Measurements from ENCODE around the gene MED13L.

Gene MED13L

GRCh38 chr12:116078396-116078795 lies 199.1 kb downstream of the MED13L start:
- DNase-seq: no peak

GRCh38 chr12:116077431-116077830 lies 200.1 kb downstream of the MED13L start:
- DNase-seq: no peak

GRCh38 chr12:116076399-116076798 lies 201.1 kb downstream of the MED13L start:
- no peak for DNase-seq

DNA sequence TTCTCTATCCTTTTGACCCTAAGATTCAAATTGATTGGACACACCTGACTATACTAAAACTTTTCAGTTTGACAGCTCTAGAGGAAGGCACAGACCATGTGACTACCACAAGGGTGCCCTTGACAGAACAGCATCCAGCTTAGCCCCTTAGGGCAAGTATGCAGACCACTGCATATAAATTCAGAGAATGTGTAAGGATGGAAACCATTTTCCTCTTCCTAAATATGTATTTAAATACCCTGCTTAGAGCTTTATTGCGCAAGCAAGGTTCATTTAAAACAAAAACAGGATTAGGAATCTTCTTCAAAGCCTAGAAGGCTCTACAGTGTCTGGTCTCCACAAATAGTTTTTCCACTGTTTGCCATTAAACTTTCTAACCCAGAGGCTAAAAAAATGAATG lies 202.8 kb downstream of the MED13L start:
- no peak for DNase-seq

GRCh38 chr12:116071555-116072230 lies 205.8 kb downstream of the MED13L start:
- DNase-seq: no peak

DNA sequence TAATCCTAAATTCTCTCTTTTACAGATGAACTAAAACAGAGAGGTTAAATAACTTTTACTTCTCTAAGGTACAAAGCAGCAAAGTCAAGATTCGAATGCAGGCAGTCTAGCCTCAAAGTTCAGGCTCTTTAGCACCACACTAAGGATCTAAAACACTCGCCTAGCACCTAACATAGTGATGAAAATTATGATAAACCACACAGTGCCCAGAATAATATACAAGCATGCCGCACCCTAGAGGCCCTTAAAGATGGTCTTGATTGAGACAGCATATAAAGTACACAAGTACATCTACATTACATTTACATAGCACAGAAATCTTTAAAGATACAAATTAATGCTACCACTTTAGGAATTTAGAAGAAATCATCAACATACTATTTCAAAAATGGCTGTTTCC lies 207.0 kb downstream of the MED13L start:
- DNase-seq: no peak

DNA sequence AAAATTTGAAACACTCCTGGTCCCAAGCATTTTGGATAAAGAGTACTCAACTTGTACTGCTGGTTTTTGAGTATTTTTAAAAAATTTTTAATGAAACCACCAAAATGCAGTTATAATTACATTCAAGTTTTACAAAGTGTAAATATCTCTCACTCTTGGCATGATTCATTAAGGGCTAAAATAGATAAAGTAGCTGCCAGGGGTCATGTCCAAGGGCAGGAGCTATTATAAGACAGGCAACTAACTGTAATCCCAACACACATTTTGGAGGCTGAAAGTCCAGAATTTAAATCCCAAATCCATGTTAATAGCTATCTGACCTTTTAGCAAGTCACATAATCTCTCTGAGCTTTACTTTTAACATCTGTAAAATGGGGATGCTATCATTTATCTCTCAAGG lies 207.6 kb downstream of the MED13L start:
- no peak for DNase-seq

GRCh38 chr12:116068853-116069252 lies 208.6 kb downstream of the MED13L start:
- no peak for DNase-seq

DNA sequence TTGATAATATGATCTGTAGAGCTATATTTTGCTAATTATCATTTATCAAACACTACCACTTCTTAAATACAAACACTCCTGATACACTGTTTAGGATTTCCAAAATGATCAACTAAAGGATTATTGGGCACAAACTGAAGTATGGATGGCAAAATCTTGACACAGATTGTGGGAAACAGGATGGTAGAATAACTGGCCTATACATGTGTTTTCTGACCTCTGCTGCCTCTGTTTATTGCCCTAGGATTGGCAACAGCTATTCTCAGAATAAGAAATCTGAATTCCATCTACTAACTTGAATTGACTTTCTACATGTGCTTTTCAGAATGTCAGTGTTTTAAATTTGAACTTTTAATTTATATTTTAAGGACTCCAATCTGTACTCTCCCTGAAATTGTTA lies 209.1 kb downstream of the MED13L start:
- no peak for DNase-seq

GRCh38 chr12:116067892-116068291 lies 209.6 kb downstream of the MED13L start:
- no peak for DNase-seq

DNA sequence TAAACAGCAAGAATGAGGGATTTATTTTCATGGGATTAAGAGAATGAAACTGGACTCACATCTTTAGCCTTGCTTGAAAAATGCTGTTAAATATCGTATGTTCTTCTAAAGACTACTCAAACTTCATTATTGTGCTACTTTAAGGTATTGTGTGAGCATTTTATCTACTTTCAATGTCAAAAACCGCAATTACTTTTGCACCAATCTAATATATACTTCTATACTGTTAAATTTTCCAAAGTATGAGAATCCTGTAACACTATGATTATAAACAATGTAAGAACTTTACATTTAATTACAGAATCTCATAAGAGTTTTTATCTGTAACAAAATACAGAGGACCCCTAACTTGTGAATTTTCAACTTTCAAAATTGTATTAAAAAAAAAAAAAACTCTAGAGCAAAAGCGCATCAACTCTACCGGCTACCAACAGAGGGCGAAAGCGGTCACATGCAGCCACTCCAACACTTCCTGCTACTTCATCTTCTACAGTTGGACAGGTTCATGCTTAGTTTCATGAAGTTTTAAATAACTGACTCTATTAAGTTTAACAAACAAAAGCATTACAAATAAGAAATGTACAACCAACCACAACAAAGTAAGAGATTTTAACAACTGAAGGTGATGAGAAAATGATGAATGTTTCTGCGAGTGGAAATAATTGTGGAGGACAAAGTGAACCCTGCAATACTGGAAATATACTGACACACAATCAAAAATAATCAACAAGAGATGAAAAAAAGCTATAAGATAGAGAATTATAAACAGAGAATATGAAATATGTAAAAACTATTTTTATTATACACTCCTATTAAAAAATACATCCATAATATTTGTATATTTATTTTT lies 210.9 kb downstream of the MED13L start:
- DNase-seq: peak; percentile 37

- no peak for DNase-seq
Measured at GRCh38 chr12:116065606-116066005, 211.9 kb downstream of the MED13L start.

DNA sequence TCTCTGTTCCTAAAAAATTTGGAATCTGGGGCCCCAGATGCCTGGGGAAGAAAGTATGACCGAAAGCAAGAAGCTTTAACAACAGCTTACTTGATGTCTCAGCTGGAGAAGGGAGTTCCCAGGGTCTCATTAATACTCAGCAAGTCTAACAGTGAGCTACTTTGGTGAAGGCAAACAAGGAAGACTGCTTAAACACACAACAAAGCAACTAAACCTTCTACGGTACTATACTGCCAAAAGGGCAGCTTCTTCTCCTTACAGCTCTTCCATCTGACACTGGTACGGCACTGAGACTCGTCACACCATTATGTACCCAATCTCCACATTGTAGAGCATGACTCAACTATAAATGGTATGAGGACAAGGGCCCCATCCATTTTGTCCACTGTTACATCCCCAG lies 213.0 kb downstream of the MED13L start:
- DNase-seq: no peak

DNA sequence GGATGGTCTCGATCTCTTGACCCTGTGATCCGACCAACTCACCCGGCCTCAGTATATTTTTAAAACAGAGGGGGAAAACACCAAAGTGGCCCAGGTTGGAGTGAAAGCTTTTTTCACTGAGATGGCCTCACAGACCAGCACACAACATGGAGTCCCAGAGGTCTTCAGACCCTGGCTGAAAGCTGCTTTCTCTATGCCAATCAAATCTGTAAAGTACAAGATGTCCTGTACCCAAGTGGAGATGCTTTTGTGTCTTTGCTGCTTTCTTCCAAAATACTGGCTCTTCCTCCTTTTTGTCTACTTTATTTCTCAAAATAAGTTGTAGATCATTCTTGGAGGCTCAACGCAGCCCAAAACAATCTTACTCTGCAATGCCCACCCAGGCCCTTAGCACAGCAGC lies 214.8 kb downstream of the MED13L start:
- no peak for DNase-seq

- no peak for DNase-seq
Measured at GRCh38 chr12:116060764-116061163, 216.7 kb downstream of the MED13L start.

DNA sequence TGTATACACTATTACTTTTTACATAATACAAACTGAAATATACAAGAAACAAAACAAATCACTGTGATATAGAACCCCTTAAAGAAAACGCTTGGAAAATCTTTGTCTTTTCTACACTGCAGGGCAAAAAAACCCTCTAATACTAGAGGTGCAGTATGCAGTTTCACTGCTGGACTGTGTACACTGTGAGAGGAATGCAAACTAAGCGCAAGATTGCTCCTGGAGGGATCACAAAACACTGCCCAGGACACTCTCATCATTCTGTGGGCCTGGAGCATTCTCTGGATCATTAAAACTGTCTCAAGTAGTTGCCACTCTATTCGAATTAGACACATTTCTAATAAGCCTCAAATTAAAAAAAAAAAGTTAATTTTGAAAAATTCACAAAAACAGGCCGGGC lies 217.6 kb downstream of the MED13L start:
- no peak for DNase-seq

DNA sequence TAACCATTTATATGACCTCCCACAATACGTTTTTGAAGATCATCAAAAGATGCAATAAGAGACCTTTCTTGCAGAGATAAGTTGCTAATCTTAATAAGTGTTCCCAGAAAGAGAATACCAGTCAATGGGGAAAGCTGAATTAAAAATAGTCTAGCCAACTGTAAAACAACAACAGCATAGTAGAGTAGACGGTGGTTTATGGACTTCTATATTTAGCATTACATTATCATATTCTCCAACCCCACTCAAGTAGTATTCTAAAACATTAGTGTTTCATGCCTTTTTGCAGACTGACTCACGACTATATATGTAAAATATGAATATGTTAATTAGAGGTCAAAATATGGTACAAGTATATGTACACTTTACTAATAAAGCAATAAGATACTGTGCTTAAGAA lies 218.9 kb downstream of the MED13L start:
- DNase-seq: no peak

DNA sequence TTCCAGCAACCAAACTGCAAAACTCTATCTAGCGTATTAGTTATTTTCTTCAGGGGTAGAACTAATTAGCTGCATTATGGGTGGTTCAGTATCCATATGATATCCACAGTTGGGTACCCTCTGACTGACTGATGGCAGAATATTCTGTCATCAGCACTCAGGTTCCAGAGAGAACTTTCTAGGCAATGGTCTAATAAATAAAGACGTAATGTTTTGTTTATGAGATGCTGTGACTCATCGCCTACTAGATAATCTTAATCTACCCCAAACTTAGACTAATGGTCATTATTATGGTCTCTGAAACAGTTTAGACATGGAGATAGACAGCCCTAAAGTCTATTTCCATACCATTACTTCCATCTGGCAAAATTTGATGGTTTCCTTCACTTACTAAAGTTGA lies 220.1 kb downstream of the MED13L start:
- no peak for DNase-seq

DNA sequence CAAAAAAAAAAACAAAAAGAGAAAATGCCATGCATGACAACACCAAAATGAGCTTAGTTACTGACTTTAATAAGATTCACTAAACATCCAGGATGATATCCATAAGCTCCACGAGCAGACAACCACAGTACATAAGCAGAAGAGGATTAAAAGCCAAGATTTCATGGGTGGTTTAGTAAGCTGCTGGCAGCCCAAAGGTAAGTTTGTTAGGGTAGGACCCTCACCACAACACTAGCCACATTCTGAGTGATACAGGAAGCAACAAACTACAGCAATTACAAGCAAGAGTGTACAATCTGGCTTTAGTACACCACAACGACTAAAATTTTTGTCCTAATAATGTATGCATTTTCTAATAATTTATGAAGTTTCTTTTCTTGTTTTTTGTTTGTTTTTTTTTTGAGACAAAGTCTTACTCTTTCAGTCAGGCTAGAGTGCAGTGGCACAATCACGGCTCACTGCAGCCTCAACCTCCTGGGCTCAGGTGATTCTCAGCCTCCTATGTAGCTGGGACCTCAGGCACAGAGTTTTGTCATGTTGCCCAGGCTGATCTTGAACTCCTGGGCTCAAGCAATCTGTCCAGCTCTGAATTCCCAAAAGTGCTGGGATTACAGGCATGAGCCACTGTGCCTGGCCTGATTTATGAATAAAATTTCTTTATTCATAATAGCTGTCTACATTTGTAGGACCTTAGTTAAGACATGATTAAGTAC lies 221.4 kb downstream of the MED13L start:
- DNase-seq: no peak

DNA sequence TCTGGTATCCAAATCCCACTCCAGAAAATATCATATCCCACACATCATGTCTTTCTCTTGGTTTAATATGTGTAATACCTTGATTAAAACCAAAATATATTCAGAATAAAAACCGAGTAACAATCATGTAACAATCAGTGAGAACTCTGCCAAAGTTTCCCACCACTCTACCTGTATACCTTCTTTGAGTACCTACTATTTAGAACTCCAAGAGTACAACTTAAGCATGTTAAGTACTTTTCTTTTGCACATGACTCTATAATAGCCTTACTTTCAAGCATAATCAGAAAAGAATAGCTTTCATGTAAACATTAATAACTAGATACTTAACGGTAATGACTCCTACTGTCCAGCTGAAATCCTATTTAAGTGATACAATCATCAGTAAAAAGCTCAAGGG lies 223.2 kb downstream of the MED13L start:
- DNase-seq: no peak

DNA sequence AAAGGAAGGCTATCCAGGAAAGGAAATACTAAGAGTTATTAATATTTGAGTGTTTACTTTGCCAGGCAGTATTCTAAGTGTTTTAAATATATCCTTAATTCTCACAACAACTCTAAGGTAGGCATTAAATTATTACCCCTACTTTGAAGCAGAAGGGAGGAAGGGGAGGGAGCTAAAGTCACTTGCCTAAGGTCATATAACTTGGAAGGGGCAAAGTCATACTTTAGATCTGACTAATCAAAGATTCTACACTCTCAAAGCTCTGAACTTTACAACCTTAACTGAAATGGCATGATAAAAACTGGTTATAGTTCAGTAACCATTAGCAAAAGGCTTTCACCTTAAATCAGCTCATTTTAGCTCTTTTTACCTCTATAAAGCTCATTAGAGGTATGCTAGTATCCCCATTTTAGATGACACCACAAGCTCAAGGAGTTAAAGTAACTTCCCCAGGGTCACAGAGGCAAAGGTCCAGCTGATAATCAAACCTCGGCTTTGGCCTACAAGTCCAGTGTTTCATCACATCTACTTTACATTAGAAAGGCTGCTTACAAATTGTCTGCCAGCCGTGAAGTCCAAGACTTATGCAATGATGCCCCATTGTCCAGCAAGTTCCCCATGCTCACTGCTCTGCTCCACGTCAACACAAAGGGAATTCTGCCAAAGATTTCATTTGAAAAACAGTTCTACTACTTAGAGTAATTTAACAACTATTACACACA lies 223.9 kb downstream of the MED13L start:
- no peak for DNase-seq

DNA sequence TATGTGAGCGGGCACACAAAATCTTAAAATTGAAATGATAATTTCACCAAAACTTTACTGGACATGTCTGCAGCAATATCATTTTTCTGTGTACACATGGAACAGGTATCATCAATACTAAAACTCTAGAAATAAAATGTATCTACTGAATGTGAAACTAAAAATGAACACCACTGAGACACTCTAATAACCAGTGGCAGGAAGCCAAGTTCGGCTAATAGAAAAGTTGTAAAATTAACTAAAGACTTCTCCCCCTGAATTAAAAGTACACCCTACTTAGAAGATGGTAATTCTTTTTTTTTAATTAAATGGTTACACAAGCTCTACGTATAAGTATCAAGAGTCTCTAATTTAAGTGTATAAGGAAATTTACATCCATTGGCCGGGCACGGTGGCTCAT lies 227.2 kb downstream of the MED13L start:
- no peak for DNase-seq

- no peak for DNase-seq
Measured at GRCh38 chr12:116048879-116049278, 228.6 kb downstream of the MED13L start.
